Calu3 (cell line): ENCODE data around the gene ANGPT4. TPM values are rescaled to one million over a fixed set of nuclear protein-coding genes. Genes with fewer than 3 reads are reported as not detected.

Experiments used
- BruUV-seq: library from RNA; stranded (reverse); fragments of 400-500 nt; replicated peaks from 2 replicates; lab custom pipeline; 2021; lab: Mats Ljungman, UMichigan
- CTCF ChIA-PET: fragments of 300-600 bp; sonication (Branson Sonifier 250); formaldehyde crosslinking; loops from one replicate; lab custom pipeline; 2022; ENCODE audit warnings: antibody characterized with exemption; lab: Charles Lee
- DNase-seq: peaks from one replicate; pipeline ENCODE4 v3.0.0; 2022
- H3K27ac Mint-ChIP-seq: one replicate; pipeline ENCODE4 v1.8.0; 2022; ENCODE audit warnings: mixed read lengths; ENCODE audit not compliant: unreplicated experiment
- H3K27me3 Mint-ChIP-seq: one replicate; pipeline ENCODE4 v1.8.0; 2022; ENCODE audit warnings: mixed read lengths; ENCODE audit not compliant: unreplicated experiment
- H3K36me3 Mint-ChIP-seq: one replicate; pipeline ENCODE4 v1.8.0; 2022; ENCODE audit warnings: mild to moderate bottlenecking, moderate library complexity, mixed read lengths; ENCODE audit not compliant: insufficient read depth, unreplicated experiment
- H3K4me1 Mint-ChIP-seq: one replicate; pipeline ENCODE4 v1.8.0; 2022; ENCODE audit warnings: mild to moderate bottlenecking, low read depth, mixed read lengths; ENCODE audit not compliant: unreplicated experiment
- H3K4me3 Mint-ChIP-seq: one replicate; pipeline ENCODE4 v1.8.0; 2022; ENCODE audit warnings: mild to moderate bottlenecking, low read depth, moderate library complexity, mixed read lengths; ENCODE audit not compliant: unreplicated experiment
- H3K9me3 Mint-ChIP-seq: one replicate; pipeline ENCODE4 v1.8.0; 2022; ENCODE audit warnings: low read depth, mixed read lengths; ENCODE audit not compliant: unreplicated experiment
- intact Hi-C: fragments of 100-400 bp; cut with micrococcal nuclease; formaldehyde crosslinking; loops from one replicate; pipeline ENCODE4 v1.10.0; 2022; ENCODE audit not compliant: unreplicated experiment
- total RNA-seq: library from RNA; stranded (reverse); gene quantifications from 2 replicates; pipeline ENCODE4 v1.2.3, GENCODE V29; 2022
- TF ChIP-seq, protein P1 (sequence below): fragments of 200-600 bp; IDR thresholded peaks from one replicate; pipeline ENCODE4 v1.8.0; 2022; ENCODE audit warnings: antibody characterized with exemption; ENCODE audit not compliant: unreplicated experiment

ANGPT4 gene
- total RNA-seq, 1 experiment from 2014 or later = not detected

- TF ChIP-seq, protein P1, sequence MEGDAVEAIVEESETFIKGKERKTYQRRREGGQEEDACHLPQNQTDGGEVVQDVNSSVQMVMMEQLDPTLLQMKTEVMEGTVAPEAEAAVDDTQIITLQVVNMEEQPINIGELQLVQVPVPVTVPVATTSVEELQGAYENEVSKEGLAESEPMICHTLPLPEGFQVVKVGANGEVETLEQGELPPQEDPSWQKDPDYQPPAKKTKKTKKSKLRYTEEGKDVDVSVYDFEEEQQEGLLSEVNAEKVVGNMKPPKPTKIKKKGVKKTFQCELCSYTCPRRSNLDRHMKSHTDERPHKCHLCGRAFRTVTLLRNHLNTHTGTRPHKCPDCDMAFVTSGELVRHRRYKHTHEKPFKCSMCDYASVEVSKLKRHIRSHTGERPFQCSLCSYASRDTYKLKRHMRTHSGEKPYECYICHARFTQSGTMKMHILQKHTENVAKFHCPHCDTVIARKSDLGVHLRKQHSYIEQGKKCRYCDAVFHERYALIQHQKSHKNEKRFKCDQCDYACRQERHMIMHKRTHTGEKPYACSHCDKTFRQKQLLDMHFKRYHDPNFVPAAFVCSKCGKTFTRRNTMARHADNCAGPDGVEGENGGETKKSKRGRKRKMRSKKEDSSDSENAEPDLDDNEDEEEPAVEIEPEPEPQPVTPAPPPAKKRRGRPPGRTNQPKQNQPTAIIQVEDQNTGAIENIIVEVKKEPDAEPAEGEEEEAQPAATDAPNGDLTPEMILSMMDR = no peak
- Mint-ChIP-seq H3K36me3 (no peaks in the 10 kb centered on the region), H3K4me1 (no peaks in the 10 kb centered on the region), H3K4me3 (no peak overlapping the region), H3K27me3 (peaks cover 80% of the 10 kb centered on the region), H3K9me3 (peaks cover 3% of the 10 kb centered on the region), H3K27ac (no peak overlapping the region)
- intact Hi-C loops = no loop called here
- BruUV-seq = no TSS peak
- CTCF ChIA-PET = no interaction called here
- DNase-seq = no peak
Observed at GRCh38 chr20:916825-917224, 691 bp upstream of the ANGPT4 start.

DNA sequence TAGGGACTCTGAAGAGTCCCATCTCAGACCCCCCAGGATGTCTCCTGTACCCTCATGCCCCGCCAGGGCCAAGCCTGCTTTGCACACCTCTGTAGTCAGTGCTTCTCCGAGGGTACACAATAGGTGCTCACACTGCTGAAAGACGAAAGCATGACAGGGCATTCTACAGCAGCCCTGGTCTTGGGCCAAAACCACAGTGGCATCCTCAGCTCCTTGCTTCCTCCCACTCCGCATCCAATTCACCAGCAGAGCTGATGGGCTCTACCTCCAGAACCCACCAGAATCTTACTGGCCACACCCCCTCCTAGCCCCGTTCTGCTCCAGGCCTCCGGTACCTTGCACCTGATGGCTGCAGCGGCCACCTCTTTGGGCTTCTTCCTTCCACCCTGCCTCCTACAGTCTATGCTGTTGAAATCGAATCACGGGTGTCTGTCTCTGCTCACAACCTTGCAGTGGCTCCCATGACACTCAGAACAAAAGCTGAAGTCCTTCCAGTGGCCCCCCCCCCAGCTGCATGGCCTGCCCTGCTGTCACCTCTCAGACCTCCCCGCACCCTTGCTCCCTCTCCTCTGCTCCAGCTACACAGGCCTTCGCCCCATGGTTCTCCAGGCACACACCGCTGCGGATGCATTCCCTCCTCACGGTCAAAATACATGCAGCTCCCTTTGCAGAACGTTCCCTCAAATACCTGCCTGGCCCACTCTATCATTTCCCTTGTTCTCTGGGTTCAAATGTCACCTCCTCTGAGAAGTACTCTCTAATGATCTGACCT, 1.2 kb downstream of the ANGPT4 start:
- Mint-ChIP-seq H3K4me3 (no peak overlapping the region), H3K4me1 (no peaks in the 10 kb centered on the region), H3K36me3 (no peaks in the 10 kb centered on the region), H3K9me3 (no peaks in the 10 kb centered on the region), H3K27me3 (peaks cover 82% of the 10 kb centered on the region), H3K27ac (no peak overlapping the region)
- no peak for DNase-seq
- CTCF ChIA-PET = interaction anchor here (0.6 kb wide), 1 partner anchor 11 kb away, joined by 5 read pairs; no protein-coding TSS in a partner anchor
- TF ChIP-seq, protein P1 = no peak
- intact Hi-C loops = no loop called here
- BruUV-seq = no TSS peak

GRCh38 chr20:913306-913849, 2.8 kb downstream of the ANGPT4 start:
- CTCF ChIA-PET = no interaction called here
- BruUV-seq = no TSS peak
- H3K4me1 Mint-ChIP-seq = no peaks in the 10 kb centered on the region
- H3K27me3 Mint-ChIP-seq = peaks cover 67% of the 10 kb centered on the region
- TF ChIP-seq, protein P1 = no peak
- intact Hi-C loops = no loop called here
- DNase-seq = no peak
- no peak overlapping the region for H3K27ac Mint-ChIP-seq
- no peaks in the 10 kb centered on the region for H3K36me3 Mint-ChIP-seq
- no peak overlapping the region for H3K4me3 Mint-ChIP-seq
- H3K9me3 Mint-ChIP-seq = no peaks in the 10 kb centered on the region

DNA sequence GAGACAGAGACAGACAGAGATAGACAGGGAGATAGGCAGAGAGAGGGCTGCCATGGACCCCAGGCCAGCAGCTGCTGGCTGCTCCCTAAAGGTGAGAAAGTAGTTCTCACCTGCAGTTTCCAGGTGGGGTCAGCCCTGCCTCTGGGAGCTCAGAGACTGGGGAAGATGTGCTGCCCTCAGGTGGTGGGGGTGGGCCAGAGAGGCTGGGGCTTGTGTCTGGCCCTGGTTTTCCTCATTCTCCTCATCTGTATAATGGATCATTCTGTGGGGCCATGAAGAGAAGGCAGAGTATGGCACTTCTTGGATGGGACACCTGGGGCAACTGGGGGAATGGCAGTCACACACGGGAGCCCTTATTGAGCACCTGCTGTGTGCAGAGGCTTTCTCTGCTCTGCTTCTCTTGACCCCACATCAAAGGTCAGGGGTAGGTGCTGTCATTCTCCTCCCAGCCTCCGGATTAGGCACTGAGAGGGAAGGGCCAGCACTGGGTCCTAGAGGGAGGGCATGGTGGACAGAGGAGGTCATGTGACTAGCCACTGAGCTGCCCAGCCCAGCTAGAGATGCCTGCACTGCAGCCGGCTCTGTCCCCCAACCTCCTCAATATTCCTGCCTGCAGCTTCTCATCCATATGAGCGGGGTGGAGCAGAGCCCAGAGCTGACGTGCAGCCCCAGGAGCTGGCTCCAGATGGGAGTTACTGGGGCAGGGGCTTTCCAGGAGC, 4.1 kb downstream of the ANGPT4 start:
- Mint-ChIP-seq H3K27me3 (peaks cover 64% of the 10 kb centered on the region), H3K4me1 (no peaks in the 10 kb centered on the region), H3K36me3 (no peaks in the 10 kb centered on the region), H3K27ac (no peak overlapping the region), H3K4me3 (no peak overlapping the region), H3K9me3 (no peaks in the 10 kb centered on the region)
- TF ChIP-seq, protein P1 = no peak
- CTCF ChIA-PET = no interaction called here
- BruUV-seq = no TSS peak
- intact Hi-C loops = no loop called here
- DNase-seq = peak; percentile 11
